Vagina (tissue), 2 donors: Measurements from ENCODE around the gene AACS. TPM values are rescaled to one million over a fixed set of nuclear protein-coding genes. Genes with fewer than 3 reads are reported as not detected.

ENCODE experiments used
- DNase-seq, 2 donors: peaks; one replicate each; pipeline ENCODE4 v3.0.0-alpha.2; 2017; ENCODE audit errors: extremely low spot score in 2 of 2
- H3K27ac ChIP-seq: fragments of 200-600 bp; sonication (generic); one replicate; pipeline ENCODE4 v1.5.1; 2019
- H3K27me3 ChIP-seq: fragments of 200-600 bp; sonication (generic); one replicate; pipeline ENCODE4 v1.5.1; 2019
- H3K36me3 ChIP-seq, 2 donors: fragments of 200-600 bp; sonication (generic); one replicate each; pipeline ENCODE4 v1.5.1; 2017 to 2019
- H3K4me1 ChIP-seq: fragments of 200-600 bp; sonication (generic); one replicate; pipeline ENCODE4 v1.5.1; 2019
- H3K4me3 ChIP-seq, 2 donors: fragments of 200-600 bp; sonication (generic); 1 replicate in 1 of 2; 2 replicates in 1 of 2; pipeline ENCODE4 v1.5.1; 2016 to 2019
- H3K9me3 ChIP-seq: fragments of 200-600 bp; sonication (generic); one replicate; pipeline ENCODE4 v1.5.1; 2019
- POLR2A ChIP-seq, 2 donors: fragments of 450-650 bp; IDR thresholded peaks; one replicate each; pipeline ENCODE4 v1.6.1; 2017; ENCODE audit warnings: antibody characterized with exemption in 2 of 2, mild to moderate bottlenecking in 2 of 2, moderate library complexity in 2 of 2
- POLR2AphosphoS5 ChIP-seq, 2 donors: sonication (generic); formaldehyde crosslinking; IDR thresholded peaks; one replicate each; pipeline ENCODE4 v1.9.0; 2017; ENCODE audit warnings: antibody characterized with exemption in 2 of 2, mild to moderate bottlenecking in 2 of 2, low read depth in 1 of 2; ENCODE audit not compliant: insufficient read depth in 1 of 2
- intact Hi-C: fragments of 100-400 bp; cut with DNase I; formaldehyde crosslinking; loops from one replicate; pipeline ENCODE4 v1.15.1; 2023
- total RNA-seq: library from RNA; depleted of rRNA; stranded (reverse); fragments of >200 nt; gene quantifications from one replicate; pipeline ENCODE4 v1.2.3, GENCODE V29; 2016
- TF ChIP-seq, protein P1 (sequence below), 3 experiments: fragments of 450-650 bp in 2 of 3; fragments of 200-600 bp in 1 of 3; sonication (generic) in 1 of 3; IDR thresholded peaks; one replicate each; pipeline ENCODE4 v1.5.1; 2017 to 2019; ENCODE audit warnings: antibody characterized with exemption in 3 of 3, mild to moderate bottlenecking in 2 of 3, moderate library complexity in 2 of 3

The AACS gene
- total RNA-seq, 1 donor from 2014 or later, result 22.3 TPM

DNA sequence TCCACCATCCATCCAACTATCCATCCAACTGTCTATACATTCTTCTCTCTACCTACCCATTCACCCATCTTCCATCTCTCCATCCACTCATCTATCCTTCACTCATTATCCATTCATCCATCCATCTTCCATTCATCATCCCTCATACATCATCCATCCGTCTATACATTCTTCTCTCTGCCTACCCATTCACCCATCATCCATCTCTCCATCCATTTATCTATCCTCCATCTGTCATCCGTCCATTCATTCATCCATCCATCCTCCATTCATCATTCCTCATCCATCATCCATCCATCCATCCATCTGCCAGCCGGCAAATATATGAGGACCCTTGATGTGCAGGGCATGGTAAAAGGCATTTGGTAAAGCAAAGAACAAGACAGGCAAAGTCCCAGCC, 25.2 kb downstream of the AACS start:
- no peak overlapping the region for H3K27ac ChIP-seq
- no peaks in the 10 kb centered on the region for H3K27me3 ChIP-seq
- peaks cover 0 to 14% of the 10 kb centered on the region in 2 donors for H3K36me3 ChIP-seq
- H3K4me1 ChIP-seq, result peaks cover 15% of the 10 kb centered on the region
- TF ChIP-seq POLR2AphosphoS5 (IDR thresholded peaks at IDR 0.05; ENCODE audit: insufficient read depth in 1 of 2, low read depth in 1 of 2), result no peak
- no peak for TF ChIP-seq POLR2A (IDR thresholded peaks at IDR 0.05)
- intact Hi-C loops, result no loop called here
- no peaks in the 10 kb centered on the region for H3K9me3 ChIP-seq
- DNase-seq, result no peak
- no peak overlapping the region for H3K4me3 ChIP-seq

DNA sequence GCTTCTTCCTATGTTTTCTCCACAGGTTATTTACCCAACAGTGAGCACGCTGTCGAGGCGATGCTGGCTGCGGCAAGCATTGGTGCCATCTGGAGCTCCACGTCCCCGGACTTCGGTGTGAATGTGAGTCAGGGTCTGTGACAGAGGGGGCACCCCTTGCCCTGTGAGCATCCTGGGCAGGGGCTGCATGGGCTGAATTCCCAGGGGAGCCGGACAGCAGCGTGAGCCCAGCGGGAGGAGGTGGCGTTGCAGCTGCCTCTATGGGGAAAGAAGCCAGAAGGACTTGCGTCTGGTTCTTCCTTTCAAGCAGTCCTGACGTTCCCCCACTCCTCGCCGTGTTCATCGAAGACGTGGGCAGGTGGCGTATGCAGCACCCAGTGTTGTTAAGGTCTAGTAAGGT, 26.2 kb downstream of the AACS start:
- intact Hi-C loops, result no loop called here
- no peaks in the 10 kb centered on the region for H3K9me3 ChIP-seq
- no peak overlapping the region for H3K27ac ChIP-seq
- DNase-seq, result no peak
- H3K36me3 ChIP-seq, result peaks cover 0 to 13% of the 10 kb centered on the region in 2 donors
- TF ChIP-seq POLR2A (IDR thresholded peaks at IDR 0.05) (no peak), POLR2AphosphoS5 (IDR thresholded peaks at IDR 0.05; ENCODE audit: insufficient read depth in 1 of 2, low read depth in 1 of 2) (no peak)
- TF ChIP-seq, protein P1, sequence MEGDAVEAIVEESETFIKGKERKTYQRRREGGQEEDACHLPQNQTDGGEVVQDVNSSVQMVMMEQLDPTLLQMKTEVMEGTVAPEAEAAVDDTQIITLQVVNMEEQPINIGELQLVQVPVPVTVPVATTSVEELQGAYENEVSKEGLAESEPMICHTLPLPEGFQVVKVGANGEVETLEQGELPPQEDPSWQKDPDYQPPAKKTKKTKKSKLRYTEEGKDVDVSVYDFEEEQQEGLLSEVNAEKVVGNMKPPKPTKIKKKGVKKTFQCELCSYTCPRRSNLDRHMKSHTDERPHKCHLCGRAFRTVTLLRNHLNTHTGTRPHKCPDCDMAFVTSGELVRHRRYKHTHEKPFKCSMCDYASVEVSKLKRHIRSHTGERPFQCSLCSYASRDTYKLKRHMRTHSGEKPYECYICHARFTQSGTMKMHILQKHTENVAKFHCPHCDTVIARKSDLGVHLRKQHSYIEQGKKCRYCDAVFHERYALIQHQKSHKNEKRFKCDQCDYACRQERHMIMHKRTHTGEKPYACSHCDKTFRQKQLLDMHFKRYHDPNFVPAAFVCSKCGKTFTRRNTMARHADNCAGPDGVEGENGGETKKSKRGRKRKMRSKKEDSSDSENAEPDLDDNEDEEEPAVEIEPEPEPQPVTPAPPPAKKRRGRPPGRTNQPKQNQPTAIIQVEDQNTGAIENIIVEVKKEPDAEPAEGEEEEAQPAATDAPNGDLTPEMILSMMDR (IDR thresholded peaks at IDR 0.05), result no peak
- peaks cover 16% of the 10 kb centered on the region for H3K4me1 ChIP-seq
- no peaks in the 10 kb centered on the region for H3K27me3 ChIP-seq
- H3K4me3 ChIP-seq, result no peak overlapping the region

DNA sequence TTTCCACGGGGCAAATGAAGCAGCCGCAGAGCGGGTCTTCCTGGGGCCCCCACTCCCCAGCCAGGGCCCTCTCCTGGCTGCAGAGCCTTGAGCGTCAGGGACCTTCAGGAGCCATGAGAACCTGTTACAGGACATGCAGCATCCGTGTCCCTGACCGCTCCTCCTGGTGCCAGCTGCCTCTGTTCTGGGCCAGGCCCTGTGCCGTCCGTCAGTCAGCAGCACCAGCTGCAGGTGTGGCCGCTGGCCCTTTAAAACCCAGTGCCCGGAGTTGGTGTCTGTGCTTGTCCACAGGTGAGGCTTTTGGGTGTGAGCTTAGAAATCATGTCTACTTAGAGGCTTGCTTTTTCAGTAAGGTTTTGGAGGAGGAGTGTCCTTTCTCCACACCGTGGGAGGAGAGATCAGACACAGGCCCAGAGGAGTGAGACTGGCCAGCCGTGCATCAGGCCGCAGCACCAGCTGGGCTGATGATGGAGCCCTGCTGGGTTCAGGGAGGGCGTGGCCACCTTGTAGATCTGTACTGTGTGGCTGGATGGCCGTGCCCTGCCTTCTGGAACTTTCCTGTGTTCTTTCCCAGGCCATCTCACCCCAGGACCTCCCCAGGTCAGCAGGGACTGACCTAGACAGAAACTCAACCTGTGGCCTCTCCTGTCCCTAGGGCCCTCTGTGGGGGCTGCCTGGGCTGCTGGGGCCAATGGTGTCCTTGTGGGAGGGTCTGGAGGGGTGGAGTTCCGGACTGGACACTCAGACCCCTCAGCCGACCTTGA, 27.1 kb downstream of the AACS start:
- Histone ChIP-seq H3K9me3 (no peaks in the 10 kb centered on the region), H3K27ac (peak overlapping the region; percentile 50), H3K4me1 (peaks cover 17% of the 10 kb centered on the region), H3K27me3 (no peaks in the 10 kb centered on the region), H3K4me3 (no peak overlapping the region), H3K36me3 (peaks cover 0 to 13% of the 10 kb centered on the region in 2 donors)
- DNase-seq, result no peak
- intact Hi-C loops, result no loop called here
- TF ChIP-seq POLR2A (IDR thresholded peaks at IDR 0.05), result no peak

DNA sequence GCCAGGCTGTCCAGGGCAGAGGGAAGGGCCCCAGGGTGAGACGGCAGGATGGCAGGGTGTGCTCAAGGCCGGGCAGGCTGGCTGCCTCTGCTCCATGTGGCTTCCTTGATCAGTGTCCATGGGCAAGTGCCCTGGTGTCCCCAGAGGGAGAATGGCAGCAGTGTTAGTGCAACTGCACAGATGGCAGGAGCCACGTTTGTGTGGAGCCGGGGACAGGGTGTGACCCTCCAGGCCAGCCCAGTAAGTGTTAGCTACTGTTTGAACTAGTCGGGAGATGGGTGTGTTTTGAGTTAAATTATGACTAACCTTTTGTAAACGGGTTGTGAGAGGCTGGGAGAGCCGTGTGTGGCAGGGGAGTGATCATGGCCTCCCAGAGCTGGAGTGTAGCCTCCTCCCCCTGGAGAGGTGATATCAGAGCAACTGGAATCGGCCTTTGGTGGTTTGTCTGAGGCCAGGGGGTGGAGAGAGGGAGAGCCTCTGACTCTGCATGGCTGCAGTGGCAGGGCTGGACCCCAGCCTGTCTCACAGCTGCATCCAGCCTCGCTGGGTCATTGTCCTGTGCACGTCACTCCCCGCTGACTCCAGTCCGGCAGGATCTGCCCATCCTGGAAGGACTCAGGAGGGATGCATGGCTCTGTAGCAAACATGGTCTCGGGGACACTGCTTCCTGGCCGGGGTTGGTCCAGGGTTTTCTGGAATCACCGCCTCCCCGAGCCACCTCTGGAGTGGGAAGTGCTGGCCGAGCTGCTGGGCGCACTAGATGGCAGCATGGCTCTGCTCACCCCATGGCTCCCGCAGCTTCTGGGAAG, 27.8 kb downstream of the AACS start:
- no peak for DNase-seq
- Histone ChIP-seq H3K9me3 (no peaks in the 10 kb centered on the region), H3K4me3 (no peak overlapping the region), H3K4me1 (peaks cover 25% of the 10 kb centered on the region), H3K27me3 (no peaks in the 10 kb centered on the region), H3K27ac (peak overlapping the region; percentile 50), H3K36me3 (peaks cover 0 to 13% of the 10 kb centered on the region in 2 donors)
- intact Hi-C loops, result no loop called here
- TF ChIP-seq, protein P1 (IDR thresholded peaks at IDR 0.05), result no peak
- TF ChIP-seq POLR2AphosphoS5 (IDR thresholded peaks at IDR 0.05; ENCODE audit: insufficient read depth in 1 of 2, low read depth in 1 of 2) (no peak), POLR2A (IDR thresholded peaks at IDR 0.05) (no peak)

DNA sequence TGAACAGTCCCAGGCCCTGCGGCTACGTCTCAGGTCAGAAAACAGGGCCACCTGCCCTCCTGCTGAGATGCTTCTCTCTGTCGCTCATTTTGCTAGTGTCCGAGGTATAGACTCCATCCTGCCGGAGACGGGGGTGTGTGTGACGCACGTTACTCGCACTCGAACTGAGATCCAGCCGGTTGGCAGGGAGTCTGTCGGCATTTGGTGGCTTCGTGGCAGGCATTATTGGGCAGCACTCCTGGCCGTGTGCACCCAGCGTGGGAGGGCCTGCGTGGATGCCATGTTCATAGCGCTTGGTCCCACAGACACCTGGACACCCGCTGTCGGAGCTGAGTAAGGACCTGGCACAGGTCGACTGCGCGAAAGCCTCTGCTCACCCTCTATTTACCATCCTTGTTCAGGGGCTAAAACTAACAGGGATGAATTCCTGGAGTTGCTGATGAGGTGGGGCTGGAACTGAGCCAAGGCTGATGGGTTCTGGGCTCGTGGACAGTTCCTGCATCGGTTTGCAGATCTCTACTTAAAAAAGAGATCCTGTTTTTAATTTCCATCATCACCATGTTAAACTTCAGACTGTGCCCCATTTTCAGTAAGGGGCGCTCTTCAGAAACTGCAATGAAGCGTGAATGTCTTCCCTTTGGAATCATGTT, 28.6 kb downstream of the AACS start:
- TF ChIP-seq POLR2A (IDR thresholded peaks at IDR 0.05), result no peak
- no peak for TF ChIP-seq POLR2AphosphoS5 (IDR thresholded peaks at IDR 0.05; ENCODE audit: insufficient read depth in 1 of 2, low read depth in 1 of 2)
- TF ChIP-seq, protein P1 (IDR thresholded peaks at IDR 0.05), result no peak
- Histone ChIP-seq H3K36me3 (peaks cover 0 to 13% of the 10 kb centered on the region in 2 donors), H3K4me3 (no peak overlapping the region), H3K27ac (no peak overlapping the region), H3K9me3 (no peaks in the 10 kb centered on the region), H3K27me3 (no peaks in the 10 kb centered on the region), H3K4me1 (peaks cover 27% of the 10 kb centered on the region)
- intact Hi-C loops, result no loop called here
- DNase-seq, result no peak
